ENCODE measurements around the gene TRHDE.

The TRHDE gene

DNA sequence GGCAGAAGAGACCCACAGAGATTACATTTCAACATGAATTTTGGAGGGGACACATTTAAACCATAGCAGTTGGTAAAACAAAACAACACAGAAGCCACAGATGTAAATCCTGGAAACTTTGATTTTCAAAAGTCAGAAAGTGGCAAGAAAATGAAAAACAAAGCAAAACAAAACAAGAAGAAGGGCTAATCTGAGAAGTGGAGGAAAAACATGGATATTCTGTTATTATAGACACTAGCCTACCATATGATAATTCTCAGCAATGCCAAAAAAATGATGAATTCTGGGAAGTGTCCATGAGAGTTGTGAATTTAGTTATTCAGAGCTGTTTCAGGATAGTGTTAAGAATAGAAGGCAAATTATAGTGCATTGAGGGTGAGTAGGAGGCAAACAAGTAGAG is 192.3 kb downstream of the TRHDE start:
- Histone ChIP-seq H3K27ac (no peak overlapping the region), H3K27me3 (replicated peaks) (no peaks in the 10 kb centered on the region), H3K36me3 (replicated peaks) (no peaks in the 10 kb centered on the region), H3K4me3 (ENCODE audit: low read depth, low read length) (no peak overlapping the region)
- in situ Hi-C loops (cut with HindIII; ENCODE audit: low pct_ligation_motif_present, low sequenced_read_pairs): no loop called here
- TF ChIP-seq, protein P1, sequence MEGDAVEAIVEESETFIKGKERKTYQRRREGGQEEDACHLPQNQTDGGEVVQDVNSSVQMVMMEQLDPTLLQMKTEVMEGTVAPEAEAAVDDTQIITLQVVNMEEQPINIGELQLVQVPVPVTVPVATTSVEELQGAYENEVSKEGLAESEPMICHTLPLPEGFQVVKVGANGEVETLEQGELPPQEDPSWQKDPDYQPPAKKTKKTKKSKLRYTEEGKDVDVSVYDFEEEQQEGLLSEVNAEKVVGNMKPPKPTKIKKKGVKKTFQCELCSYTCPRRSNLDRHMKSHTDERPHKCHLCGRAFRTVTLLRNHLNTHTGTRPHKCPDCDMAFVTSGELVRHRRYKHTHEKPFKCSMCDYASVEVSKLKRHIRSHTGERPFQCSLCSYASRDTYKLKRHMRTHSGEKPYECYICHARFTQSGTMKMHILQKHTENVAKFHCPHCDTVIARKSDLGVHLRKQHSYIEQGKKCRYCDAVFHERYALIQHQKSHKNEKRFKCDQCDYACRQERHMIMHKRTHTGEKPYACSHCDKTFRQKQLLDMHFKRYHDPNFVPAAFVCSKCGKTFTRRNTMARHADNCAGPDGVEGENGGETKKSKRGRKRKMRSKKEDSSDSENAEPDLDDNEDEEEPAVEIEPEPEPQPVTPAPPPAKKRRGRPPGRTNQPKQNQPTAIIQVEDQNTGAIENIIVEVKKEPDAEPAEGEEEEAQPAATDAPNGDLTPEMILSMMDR (IDR thresholded peaks at IDR 0.05; ENCODE audit: low read depth, low read length, missing control alignments): no peak
- DNase-seq: no peak

DNA sequence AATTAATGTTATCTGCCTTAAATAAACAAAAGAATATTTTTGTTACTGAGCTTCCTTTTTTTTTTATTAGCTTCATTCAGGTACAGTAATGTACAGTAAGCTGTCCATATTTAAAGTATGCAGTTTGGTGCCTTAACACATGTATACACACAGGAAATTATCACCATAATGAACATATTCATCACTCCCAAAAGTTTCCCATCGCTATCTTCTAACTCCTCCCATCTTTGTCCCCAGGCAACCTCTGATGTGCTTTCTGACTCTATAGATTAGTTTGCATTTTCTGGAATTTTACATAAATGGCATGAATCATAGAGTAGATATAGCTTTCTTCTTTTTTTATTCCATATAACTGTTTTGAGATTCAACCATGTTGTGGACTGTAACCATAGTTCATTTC is 193.0 kb downstream of the TRHDE start:
- in situ Hi-C loops (cut with HindIII; ENCODE audit: low pct_ligation_motif_present, low sequenced_read_pairs): no loop called here
- no peak for DNase-seq
- no peaks in the 10 kb centered on the region for H3K36me3 ChIP-seq (replicated peaks)
- no peaks in the 10 kb centered on the region for H3K27me3 ChIP-seq (replicated peaks)
- no peak overlapping the region for H3K27ac ChIP-seq
- TF ChIP-seq, protein P1 (IDR thresholded peaks at IDR 0.05; ENCODE audit: low read depth, low read length, missing control alignments): no peak
- no peak overlapping the region for H3K4me3 ChIP-seq (ENCODE audit: low read depth, low read length)

DNA sequence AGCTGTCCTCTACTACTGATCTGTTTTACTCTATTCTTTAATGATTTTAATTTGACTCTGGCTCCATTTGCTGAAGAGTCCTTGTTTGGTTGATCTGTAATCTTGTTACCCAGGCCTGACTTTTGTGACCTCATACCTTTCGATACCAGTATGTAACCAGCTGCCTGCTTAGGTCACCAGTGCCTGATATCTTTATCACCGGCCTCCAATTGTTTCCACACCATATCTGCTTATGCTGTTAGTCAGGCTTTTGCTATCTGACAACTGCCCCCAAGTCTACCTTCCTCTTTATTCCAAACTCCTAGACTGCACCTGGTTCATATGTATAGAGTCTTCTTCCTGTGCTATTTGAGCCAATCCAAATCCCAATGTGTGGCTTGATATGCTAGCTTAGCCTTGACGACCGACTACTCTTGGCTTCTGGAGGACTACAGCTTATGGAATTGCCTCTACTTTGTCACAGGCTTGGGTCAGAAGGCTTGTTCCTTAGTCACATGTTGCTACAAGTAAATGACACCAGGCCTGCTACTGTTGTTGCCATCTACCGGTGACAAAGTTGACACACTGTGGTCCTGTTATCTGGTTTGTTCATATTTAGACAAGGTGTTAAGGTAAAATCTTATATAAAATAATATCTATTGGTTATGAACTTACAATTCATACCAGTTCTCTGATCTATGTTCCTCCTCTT is 193.9 kb downstream of the TRHDE start:
- in situ Hi-C loops (cut with HindIII; ENCODE audit: low pct_ligation_motif_present, low sequenced_read_pairs): no loop called here
- Histone ChIP-seq H3K36me3 (replicated peaks) (no peaks in the 10 kb centered on the region), H3K27ac (no peak overlapping the region), H3K4me3 (ENCODE audit: low read depth, low read length) (no peak overlapping the region), H3K27me3 (replicated peaks) (no peaks in the 10 kb centered on the region)
- DNase-seq: no peak
- TF ChIP-seq, protein P1 (IDR thresholded peaks at IDR 0.05; ENCODE audit: low read depth, low read length, missing control alignments): no peak

DNA sequence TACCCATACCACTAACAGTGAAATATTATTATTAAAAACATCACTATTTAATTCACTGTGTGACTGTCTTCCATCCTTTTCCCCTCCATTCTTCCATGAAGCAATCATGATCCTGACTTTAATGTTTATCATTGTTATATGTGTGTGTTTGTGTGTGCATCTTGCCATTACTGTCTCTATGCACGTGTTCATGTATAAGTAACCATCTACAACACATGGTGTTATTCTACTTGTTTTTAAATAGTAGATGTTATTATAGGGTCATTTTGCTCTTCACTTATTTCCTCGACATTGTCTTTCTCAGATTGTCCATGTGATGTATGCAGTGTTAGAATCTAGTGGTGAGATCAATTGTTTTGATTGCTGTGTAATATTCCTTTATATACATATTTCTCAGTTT is 195.8 kb downstream of the TRHDE start:
- TF ChIP-seq, protein P1 (IDR thresholded peaks at IDR 0.05; ENCODE audit: low read depth, low read length, missing control alignments): no peak
- in situ Hi-C loops (cut with HindIII; ENCODE audit: low pct_ligation_motif_present, low sequenced_read_pairs): no loop called here
- Histone ChIP-seq H3K4me3 (ENCODE audit: low read depth, low read length) (no peak overlapping the region), H3K36me3 (replicated peaks) (no peaks in the 10 kb centered on the region), H3K27me3 (replicated peaks) (no peaks in the 10 kb centered on the region), H3K27ac (no peak overlapping the region)
- DNase-seq: no peak

DNA sequence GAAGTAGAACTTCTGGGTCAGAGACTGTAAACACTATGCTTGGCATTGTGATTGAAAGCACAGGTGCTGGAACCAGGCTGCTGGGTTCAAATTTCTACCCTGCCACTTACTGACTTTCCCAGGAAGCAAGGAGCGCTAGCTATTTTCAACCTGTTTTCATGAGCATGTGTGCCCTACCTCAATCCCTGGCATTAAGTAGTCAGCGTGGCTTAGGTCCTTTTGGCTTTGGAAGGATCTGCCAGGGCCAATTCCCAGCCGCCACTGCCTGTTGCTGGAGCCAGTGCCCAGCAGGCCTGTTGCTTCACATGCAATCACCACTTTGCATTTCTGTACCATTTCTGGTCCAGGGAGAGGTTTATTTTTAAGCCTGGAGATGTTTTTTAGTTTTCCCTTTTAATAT is 196.3 kb downstream of the TRHDE start:
- Histone ChIP-seq H3K27me3 (replicated peaks) (no peaks in the 10 kb centered on the region), H3K27ac (no peak overlapping the region), H3K4me3 (ENCODE audit: low read depth, low read length) (no peak overlapping the region), H3K36me3 (replicated peaks) (no peaks in the 10 kb centered on the region)
- TF ChIP-seq, protein P1 (IDR thresholded peaks at IDR 0.05; ENCODE audit: low read depth, low read length, missing control alignments): no peak
- no peak for DNase-seq
- in situ Hi-C loops (cut with HindIII; ENCODE audit: low pct_ligation_motif_present, low sequenced_read_pairs): no loop called here

DNA sequence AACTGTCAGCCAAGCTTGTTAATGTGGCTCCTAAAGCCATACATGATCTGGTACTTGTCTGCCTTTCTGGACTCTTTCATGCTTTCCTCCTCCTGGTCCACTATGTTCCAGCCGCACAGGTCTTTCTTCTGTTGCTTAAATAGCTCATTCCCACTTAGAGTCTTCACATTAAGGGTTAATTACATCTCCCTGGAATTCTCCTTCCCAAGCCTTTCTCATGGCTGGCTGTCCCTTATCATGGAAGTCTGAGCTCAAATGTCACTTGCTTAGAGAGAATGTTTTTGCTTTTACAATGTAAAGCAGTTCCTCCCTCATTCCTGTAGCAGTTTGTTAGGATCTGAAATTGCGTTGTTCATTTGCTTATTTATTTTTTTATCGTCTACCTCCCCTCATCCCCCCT is 199.6 kb downstream of the TRHDE start:
- no peak for DNase-seq
- TF ChIP-seq, protein P1 (IDR thresholded peaks at IDR 0.05; ENCODE audit: low read depth, low read length, missing control alignments): no peak
- H3K27ac ChIP-seq: no peak overlapping the region
- in situ Hi-C loops (cut with HindIII; ENCODE audit: low pct_ligation_motif_present, low sequenced_read_pairs): no loop called here
- H3K27me3 ChIP-seq (replicated peaks): no peaks in the 10 kb centered on the region
- H3K36me3 ChIP-seq (replicated peaks): no peaks in the 10 kb centered on the region
- no peak overlapping the region for H3K4me3 ChIP-seq (ENCODE audit: low read depth, low read length)
